ENCODE data around the gene TMC6.
"Not testable (repeated sequence)": the region's sequence is repeated elsewhere in the genome, so short reads cannot be mapped to it uniquely, and the experiment has no call there.

Gene TMC6

GRCh38 chr17:78154903-78155811 lies 26.6 kb upstream of the TMC6 start:
- no peak for DNase-seq (ENCODE audit: low read depth in 2 of 2)

DNA sequence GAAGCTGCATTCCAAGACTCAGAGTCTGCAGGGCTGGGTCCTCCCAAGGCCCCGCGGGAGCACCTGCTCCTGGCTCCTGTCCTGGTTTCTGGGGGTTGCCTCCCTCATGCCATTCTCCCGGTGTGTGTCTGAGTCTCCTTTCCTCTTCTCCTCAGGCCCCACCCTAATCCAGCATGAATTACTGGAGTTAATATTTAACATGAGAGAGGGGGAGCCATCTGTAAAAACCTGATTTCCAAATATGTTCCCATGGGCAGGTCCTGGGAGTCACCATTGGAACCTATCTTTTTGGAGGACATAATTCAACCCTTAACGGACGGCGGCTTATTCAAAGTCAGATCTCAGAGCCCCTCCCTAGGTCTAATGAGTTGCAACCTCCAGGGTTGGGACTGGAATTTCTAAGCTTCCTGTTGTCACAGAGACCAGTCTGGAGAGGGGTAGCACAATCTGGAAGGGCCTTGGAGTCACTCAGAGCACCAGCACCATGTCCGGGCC lies 23.0 kb upstream of the TMC6 start:
- no peak for DNase-seq (ENCODE audit: low read depth in 2 of 2)

DNA sequence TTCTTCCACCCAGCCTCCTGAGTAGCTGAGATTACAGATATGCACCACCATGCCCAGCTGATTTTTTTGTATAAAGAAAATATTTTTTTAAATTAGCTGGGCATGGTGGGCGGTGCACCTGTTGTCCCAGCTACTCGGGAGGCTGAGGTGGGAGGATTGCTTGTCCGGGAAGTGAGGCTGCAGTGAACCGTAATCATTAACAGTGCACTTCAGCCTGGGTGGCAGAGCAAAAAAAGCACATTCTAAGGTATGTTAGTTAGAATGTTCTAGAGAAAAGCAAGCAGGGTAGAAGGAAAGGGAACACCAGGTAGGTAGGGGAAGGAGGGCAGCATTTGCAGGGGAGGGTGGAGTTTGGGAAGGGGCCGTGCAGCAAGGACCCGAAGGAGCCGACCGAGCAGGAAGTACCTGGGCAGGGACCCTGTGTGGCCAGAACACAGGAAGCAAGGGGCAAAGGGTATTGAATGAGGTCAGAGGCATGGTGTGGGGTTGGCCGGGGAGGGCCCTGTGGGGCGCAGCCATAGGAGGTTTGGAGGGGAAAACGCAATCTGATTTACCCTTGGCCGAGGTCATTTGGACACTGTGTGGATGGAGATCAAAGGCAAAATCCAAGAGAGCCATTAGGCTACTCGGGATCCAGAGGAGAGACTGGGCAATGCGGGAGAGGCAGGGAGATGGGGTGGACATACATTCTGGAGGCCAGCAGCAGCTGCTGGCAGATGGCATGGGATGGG lies 19.9 kb upstream of the TMC6 start:
- no peak for DNase-seq (ENCODE audit: low read depth in 2 of 2)

DNA sequence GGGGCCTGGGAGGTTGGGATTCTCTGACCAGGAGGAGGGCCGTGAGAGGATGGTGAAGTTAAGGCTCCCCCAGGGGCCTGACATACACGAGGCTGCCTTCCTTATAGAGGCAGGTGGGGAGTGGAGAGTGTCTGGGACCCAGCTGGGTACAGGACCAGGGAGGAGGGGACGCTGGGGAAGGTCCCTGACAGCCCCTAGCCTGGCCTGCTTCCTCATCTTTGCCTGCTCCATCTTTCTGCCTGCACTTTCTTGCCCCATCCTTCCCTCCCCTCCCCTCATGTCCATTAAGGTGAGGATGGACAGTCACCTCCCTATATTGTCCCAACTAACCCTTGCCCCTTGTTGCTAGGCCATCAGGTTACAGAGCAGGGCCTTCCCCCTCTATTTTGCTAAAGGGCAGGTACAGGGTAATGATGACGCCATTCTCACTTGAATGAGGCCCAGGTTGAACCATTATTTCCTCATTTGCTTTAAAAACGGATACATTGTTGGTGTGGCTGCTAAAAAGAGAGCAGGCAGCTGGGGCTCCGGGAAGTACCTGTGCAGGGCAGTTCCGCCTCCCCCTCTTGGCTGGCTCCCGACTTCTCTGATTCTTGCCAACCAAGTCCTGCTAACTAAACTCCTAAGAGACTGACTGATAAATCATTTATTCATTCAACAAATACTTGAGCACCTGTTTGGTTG lies 18.9 kb upstream of the TMC6 start:
- DNase-seq (ENCODE audit: low read depth in 2 of 2), result no peak

DNA sequence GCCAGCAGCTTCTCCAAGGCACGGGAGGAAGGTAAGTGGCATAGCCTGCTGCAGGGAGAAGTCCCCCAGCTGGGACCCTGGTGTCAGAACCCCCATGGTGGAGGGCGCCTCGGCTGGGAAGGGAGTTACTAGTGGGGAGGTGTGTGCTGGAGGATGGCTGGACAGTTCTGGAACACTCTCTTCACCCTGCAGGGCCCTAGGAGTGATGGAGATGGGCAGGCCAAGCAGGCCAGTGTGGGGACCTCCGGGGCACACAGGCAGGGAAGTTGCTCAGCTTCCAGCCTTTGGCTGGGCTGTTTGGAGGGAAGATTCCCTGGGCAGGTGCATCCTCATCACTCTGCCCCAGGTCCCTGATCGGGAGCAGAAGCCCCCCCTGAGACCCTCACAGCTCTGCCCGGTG lies 18.3 kb upstream of the TMC6 start:
- DNase-seq (ENCODE audit: low read depth in 2 of 2), result no peak

DNA sequence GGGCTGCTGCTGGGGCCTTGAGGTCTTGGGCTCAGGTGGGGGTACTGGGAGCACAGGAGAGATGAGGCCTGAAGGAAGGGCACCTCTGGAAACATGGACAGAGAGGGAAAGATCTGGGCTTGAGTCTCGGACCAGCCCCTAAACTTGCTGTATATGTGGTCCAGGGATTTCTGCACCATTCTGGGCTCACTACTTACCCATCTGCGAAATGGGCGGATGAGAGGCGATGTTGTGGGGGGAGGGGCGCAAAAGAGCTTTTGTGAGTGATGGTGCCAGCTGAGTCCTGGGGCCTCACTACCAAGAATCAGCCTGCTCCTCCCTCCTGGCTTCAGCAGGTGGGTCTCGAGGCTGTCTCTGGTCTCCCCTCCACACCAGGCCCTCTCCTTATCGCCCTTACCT lies 17.9 kb upstream of the TMC6 start:
- no peak for DNase-seq (ENCODE audit: low read depth in 2 of 2)

DNA sequence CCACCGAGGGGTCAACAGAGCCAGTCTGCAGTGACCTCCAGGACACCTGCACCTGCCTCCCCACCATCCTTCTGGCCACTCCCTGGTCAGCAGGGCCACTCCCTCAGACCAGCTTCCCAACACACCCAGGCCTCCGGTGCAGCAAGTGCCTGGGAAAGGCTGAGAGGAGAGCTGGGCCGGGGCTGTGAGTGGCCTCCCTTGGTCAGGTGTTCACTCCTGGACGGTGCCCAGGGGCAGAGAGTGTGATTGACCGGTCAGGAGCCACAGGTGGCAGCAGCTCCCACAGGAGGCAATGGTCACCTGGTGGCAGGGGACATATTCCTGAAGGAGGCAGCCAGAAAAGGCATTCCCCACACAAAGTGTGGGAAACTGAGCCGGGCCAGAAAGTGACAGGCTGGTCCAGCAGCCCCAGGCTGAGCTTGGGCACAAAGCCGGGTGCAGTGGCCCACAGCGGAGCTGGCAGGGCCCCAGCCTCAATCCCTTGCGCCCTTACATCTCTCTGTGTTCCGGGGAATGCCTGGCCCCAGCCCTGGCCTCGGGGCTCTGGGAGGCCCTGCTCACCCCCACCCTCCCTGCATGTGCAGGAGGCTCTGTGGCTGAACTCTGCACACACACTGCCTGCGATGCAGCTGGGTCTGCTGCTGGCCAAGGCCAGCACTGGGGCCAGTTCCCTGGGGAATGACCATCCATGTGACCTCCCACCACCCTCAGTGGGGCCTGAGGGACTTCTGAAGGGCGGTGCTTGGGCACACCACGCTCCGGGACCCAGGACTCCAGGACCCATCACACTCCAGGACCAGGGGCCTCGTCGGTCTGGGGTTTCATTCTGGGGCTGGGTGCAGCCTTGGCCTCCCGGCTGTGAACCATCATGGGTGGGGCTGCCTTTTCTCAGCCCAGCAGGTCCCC lies 16.4 kb upstream of the TMC6 start:
- DNase-seq (ENCODE audit: low read depth in 2 of 2), result no peak

GRCh38 chr17:78144147-78144719 lies 15.7 kb upstream of the TMC6 start:
- DNase-seq (ENCODE audit: low read depth in 2 of 2), result no peak

DNA sequence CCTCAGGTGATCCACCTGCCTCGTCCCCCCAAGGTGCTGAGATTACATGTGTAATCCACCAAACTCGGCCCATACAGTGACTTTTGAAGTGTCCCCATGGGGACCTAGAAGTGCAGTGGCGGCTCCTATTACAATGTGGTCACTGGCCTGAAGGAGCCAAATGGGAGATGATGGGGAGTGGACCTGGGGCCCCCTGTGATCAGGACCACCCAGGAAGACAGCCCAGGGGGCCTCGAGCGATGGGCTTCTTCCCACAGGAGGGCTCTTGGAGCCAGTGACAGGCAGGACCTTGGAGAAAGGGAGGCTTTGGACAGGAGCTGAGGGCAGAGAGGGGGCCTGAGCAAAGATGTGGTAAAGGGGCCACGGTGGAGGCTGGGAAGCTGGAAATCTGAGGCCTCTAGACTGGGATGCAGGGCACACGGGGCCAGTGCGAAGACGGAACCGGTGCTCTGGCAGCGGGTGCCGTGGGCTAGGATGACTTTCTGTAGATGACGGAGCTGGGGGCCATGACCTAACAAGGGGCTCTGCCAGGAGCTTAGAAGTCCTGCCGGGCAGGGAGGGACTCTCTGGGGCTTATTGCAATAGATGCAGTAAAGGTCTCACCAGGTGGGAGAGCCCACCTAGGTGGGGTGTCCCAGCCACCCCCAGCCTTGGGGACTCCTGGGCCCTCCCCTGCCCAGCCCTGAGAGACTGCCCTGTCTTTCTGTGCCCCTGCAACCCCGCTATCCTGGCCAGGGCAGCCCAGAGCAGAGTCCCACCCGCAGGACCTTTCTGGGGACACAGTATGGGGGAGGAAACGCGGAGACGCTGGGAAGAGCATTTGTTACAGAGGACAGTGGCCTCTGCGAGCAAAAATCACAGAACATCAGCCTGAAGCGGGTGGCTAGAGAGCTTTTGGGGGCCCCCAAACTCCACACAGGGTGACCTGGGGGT lies 14.9 kb upstream of the TMC6 start:
- no peak for DNase-seq (ENCODE audit: low read depth in 2 of 2)

DNA sequence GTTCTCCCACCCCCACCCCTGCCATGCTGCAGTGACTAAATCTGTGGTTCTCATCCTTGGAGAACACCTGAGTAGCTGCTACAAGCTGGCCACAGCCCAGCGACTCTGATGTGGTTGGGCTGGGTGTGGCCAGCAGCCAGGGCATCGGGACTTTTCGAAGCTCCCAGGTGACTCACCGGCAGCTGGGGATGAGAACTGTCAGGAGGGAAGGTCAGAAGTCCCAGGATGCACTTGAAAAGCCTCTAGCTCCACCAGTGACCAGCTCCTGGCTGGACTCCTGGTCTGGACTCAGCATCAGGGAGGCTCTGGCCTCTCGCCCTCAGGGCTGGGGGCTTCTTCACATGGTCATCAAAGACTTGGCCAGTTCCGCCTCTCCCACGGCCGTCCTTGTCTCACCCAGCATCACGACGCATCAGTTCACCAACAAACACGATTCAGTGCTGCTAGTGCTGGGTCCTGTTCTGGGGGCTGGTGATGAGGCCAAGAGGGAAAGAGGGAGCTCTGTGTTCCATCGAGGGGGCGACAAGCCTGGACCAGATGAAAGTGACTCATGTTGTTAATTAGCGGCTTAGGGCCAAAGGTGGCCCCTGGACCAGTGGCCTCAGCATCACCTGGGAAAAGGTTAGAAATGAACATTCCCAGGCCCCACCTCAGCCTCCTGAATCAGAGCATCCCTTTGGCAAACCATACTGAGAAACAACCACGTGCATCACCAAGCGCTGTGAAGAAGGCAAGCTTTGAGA lies 13.7 kb upstream of the TMC6 start:
- DNase-seq (ENCODE audit: low read depth in 2 of 2), result no peak

DNA sequence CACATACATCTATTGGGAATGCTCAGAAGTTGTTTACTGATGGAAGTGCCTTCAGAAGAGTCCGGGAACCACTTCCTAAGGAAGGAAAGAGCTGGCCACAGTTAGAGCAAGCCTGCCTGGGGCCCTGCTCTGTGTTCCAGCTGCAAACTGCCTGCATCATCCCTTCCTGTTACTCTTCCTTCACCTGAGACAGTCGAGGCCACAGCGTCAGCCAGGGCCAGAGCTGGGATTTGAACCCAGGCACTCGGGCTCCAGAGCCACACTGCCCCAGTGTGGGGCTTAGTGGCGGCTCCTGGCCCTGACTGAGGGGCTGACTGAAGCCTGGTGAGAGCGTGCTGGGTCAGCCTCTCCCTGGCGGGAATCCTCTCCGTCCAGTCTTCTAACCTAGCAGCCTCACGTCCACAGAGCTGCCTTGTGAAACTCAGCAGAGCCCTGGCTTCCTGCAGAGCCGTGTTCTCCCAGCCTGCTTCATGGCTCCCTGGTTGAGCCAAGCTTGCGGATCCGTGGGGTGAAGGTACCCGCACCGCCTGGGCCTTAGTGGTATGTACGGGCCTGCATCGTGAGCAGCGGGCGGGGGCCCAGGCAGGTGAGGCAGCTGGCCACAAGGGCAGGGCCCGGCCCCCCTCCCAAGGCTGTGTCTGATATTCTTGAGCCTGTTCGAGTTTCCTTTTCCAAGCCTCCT lies 13.0 kb upstream of the TMC6 start:
- DNase-seq (ENCODE audit: low read depth in 2 of 2), result no peak

DNA sequence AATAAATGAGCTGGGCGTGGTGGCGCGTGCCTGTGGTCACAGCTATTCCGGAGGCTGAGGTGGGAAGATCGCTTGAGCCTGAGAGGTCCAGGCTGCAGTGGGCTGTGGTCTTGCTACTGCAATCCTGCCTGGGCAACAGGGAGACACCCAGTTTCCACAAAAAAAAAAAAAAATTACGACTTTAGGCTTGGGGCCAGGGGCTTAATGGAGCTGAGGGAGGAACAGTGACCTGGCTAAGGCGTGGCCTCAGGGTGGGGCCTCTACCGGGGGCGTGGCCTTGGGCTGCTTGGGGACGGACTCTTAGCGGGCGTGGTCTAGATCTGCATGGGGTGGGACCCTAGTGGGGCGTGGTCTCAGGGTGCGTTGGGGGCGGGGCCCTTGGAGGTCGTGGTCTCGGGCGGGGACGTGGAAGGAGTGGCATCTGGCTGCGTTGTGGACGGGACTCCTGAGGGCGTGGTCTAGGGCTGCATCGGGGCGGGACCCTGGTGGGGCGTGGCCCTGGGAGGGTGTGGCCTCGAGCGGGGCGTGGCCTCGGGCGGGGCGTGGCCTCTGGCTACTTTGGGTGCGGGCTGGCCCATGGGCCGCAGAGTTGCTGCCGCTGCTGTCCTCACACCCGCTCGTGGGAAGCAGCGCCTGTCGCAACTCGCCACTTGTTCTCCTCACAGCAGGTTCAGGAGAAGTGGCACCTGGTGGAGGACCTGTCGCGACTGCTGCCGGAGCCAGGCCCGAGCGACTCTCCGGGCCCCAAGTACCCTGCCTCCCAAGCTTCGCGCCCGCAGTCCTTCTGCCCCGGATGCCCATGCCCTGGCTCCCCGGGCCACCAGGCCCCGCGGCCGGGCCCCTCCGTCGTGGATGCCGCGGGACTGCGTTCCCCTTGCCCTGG lies 11.9 kb upstream of the TMC6 start:
- peak; percentile 79 to 87 for DNase-seq (ENCODE audit: low read depth in 2 of 2)

- DNase-seq (ENCODE audit: low read depth in 2 of 2), result not testable (repeated sequence)
Observed at GRCh38 chr17:78139861-78140168, 11.3 kb upstream of the TMC6 start.

GRCh38 chr17:78138204-78139060 lies 9.9 kb upstream of the TMC6 start:
- no peak for DNase-seq (ENCODE audit: low read depth in 2 of 2)

- DNase-seq (ENCODE audit: low read depth in 2 of 2), result no peak
Observed at GRCh38 chr17:78137392-78138203, 9.0 kb upstream of the TMC6 start.

Data from activated CD8-positive, alpha-beta memory T cell treated with anti-CD3 and anti-CD28 coated beads for 4 hours (primary cell).